Liver (tissue), 3 donors: ENCODE data around the gene OR10W1.

ENCODE experiments used
- CTCF ChIP-seq: fragments of 150-350 bp; IDR thresholded peaks from 2 replicates; pipeline ENCODE4 v1.5.1; 2017; ENCODE audit warnings: improper control_type of control experiment, low read depth, low read length; ENCODE audit not compliant: missing input control
- FOXA1 ChIP-seq: IDR thresholded peaks from 2 replicates; pipeline ENCODE4 v1.6.1; 2016; ENCODE audit warnings: antibody characterized with exemption
- MAX ChIP-seq: IDR thresholded peaks from 2 replicates; pipeline ENCODE4 v1.6.1; 2016; ENCODE audit warnings: antibody characterized with exemption
- NR2F2 ChIP-seq: IDR thresholded peaks from 2 replicates; pipeline ENCODE4 v1.6.1; 2016; ENCODE audit warnings: antibody characterized with exemption
- SP1 ChIP-seq: IDR thresholded peaks from 2 replicates; pipeline ENCODE4 v1.6.1; 2018; ENCODE audit warnings: antibody characterized with exemption, mild to moderate bottlenecking
- TAF1 ChIP-seq: conservative IDR thresholded peaks from 2 replicates; pipeline ENCODE4 v1.6.1; 2016; ENCODE audit warnings: antibody characterized with exemption, mild to moderate bottlenecking
- TF ChIP-seq, protein P1 (sequence below): IDR thresholded peaks from 2 replicates; pipeline ENCODE4 v1.6.1; 2016; ENCODE audit warnings: antibody characterized with exemption
- TF ChIP-seq, protein P2 (sequence below): IDR thresholded peaks from 2 replicates; pipeline ENCODE4 v1.6.1; 2016; ENCODE audit warnings: antibody characterized with exemption, mild to moderate bottlenecking
- donor health status: healthy.
- donor health status: healthy.

DNA sequence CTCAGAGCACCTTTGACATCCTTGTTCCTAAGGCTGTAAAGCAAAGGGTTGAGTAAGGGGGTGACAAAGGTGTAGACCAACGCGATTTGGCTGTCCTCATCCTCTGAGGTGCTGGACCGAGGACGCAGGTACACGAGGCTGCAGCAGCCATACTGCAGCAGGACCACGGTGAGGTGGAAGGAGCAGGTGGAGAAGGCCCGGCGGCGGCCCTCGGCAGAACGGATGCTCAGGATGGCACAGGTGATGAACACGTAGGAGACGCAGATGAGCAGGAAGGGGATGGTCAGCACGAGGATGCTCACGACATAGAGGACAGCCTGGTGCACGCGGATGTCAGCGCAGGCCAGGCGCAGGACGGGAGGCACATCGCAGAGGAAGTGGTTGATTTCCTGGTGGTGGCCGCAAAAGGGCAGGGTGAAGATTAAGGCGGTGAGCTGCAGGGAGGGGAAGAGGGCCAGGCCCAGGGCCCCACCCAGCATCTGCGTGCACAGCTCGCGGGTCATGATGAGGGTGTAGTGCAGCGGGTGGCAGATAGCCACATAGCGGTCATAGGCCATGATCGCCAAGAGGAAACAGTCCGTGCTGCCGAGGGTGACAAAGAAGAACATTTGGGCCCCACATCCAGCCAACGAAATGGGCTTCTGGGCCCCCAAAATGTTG lies 40.0 kb downstream of the OR10W1 start:
- no peak for TF ChIP-seq CTCF
- no peak for TF ChIP-seq FOXA1
- no peak for TF ChIP-seq MAX
- TF ChIP-seq, protein P1, sequence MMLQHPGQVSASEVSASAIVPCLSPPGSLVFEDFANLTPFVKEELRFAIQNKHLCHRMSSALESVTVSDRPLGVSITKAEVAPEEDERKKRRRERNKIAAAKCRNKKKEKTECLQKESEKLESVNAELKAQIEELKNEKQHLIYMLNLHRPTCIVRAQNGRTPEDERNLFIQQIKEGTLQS: no peak
- no peak for TF ChIP-seq NR2F2
- TF ChIP-seq, protein P2, sequence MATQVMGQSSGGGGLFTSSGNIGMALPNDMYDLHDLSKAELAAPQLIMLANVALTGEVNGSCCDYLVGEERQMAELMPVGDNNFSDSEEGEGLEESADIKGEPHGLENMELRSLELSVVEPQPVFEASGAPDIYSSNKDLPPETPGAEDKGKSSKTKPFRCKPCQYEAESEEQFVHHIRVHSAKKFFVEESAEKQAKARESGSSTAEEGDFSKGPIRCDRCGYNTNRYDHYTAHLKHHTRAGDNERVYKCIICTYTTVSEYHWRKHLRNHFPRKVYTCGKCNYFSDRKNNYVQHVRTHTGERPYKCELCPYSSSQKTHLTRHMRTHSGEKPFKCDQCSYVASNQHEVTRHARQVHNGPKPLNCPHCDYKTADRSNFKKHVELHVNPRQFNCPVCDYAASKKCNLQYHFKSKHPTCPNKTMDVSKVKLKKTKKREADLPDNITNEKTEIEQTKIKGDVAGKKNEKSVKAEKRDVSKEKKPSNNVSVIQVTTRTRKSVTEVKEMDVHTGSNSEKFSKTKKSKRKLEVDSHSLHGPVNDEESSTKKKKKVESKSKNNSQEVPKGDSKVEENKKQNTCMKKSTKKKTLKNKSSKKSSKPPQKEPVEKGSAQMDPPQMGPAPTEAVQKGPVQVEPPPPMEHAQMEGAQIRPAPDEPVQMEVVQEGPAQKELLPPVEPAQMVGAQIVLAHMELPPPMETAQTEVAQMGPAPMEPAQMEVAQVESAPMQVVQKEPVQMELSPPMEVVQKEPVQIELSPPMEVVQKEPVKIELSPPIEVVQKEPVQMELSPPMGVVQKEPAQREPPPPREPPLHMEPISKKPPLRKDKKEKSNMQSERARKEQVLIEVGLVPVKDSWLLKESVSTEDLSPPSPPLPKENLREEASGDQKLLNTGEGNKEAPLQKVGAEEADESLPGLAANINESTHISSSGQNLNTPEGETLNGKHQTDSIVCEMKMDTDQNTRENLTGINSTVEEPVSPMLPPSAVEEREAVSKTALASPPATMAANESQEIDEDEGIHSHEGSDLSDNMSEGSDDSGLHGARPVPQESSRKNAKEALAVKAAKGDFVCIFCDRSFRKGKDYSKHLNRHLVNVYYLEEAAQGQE: no peak
- no peak for TF ChIP-seq TAF1
- TF ChIP-seq SP1: no peak
